ENCODE results near the gene DPY19L3. TPM values are rescaled to one million over a fixed set of nuclear protein-coding genes. Genes with fewer than 3 reads are reported as not detected.
"Not testable (repeated sequence)": the region's sequence is repeated elsewhere in the genome, so short reads cannot be mapped to it uniquely, and the experiment has no call there.

The DPY19L3 gene
- total RNA-seq, 1 donor from 2014 or later, result 115 TPM

DNA sequence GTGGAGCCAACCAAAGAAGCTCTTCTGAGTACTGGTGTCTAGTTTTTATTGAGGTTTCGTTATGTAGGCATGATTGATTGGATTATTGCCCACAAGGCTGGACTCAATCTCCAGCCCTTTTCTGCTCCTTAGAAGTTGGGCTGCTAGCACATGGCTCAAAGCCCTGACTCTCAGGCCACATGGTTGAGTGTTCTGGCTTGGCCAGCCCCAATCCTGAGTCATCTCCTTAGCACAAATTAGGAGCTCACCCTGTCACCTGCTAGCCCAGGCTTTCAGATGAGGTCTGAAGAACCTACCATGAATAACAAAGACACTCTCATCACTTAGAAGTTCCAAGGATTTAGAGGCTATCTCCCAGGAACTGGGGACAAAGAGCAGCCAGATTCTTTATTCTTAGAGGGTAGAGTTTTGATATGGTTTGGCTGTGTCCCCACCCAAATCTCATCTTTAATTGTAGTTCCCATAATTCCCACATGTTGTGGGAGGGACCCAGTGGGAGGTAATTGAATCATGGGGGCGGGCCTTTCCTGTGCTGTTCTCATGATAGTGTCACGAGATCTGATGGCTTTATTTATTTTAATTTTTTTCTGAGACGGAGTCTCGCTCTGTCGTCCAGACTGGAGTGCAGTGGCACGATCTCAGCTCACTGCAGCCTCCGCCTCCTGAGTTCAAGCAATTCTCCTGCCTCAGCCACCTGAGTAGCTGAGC lies 11.3 kb downstream of the DPY19L3 start:
- no peaks in the 10 kb centered on the region for H3K9me3 ChIP-seq
- H3K36me3 ChIP-seq, result peaks cover 1 to 28% of the 10 kb centered on the region in 2 donors
- H3K4me1 ChIP-seq, result no peaks in the 10 kb centered on the region
- intact Hi-C loops (cut with DNase I), result no loop called here
- DNase-seq (ENCODE audit: low spot score in 2 of 2), result no peak
- H3K4me3 ChIP-seq, result no peak overlapping the region
- H3K27ac ChIP-seq, result no peak overlapping the region
- H3K27me3 ChIP-seq, result no peaks in the 10 kb centered on the region
- no peak for TF ChIP-seq CTCF (IDR thresholded peaks at IDR 0.05)

DNA sequence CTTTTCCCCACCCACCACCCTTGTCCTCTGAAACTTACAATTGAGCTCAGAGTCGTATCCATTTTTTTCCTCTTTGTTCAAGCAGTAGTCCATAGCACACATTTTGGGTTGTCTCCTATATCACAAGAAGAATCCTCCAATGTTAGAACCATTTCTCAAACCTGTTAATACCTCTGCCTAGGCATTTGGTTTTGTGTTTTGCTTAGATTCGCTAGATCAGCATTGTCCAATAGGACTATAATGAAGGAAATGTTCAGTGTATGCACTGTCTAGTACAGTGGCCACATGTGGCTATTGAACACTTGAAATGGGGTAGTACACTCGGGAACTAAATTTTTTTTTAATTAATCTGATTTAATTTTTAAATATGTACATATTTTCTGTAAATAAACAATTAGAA lies 12.6 kb downstream of the DPY19L3 start:
- Histone ChIP-seq H3K36me3 (peaks cover 0 to 16% of the 10 kb centered on the region in 2 donors), H3K4me1 (no peaks in the 10 kb centered on the region), H3K4me3 (no peak overlapping the region), H3K9me3 (no peaks in the 10 kb centered on the region), H3K27me3 (no peaks in the 10 kb centered on the region), H3K27ac (no peak overlapping the region)
- no peak for TF ChIP-seq CTCF (IDR thresholded peaks at IDR 0.05)
- intact Hi-C loops (cut with DNase I), result no loop called here
- no peak for DNase-seq (ENCODE audit: low spot score in 2 of 2)

- Histone ChIP-seq H3K4me1 (no peaks in the 10 kb centered on the region), H3K9me3 (no peaks in the 10 kb centered on the region), H3K4me3 (no peak overlapping the region), H3K27ac (no peak overlapping the region), H3K27me3 (no peaks in the 10 kb centered on the region), H3K36me3 (peaks cover 0 to 9% of the 10 kb centered on the region in 2 donors)
- DNase-seq (ENCODE audit: low spot score in 2 of 2), result no peak
- no peak for TF ChIP-seq CTCF (IDR thresholded peaks at IDR 0.05)
- intact Hi-C loops (cut with DNase I), result no loop called here
Measured at GRCh38 chr19:32421589-32422361, 16.2 kb downstream of the DPY19L3 start.

GRCh38 chr19:32422435-32422834 lies 16.9 kb downstream of the DPY19L3 start:
- Histone ChIP-seq H3K9me3 (no peaks in the 10 kb centered on the region), H3K4me3 (no peak overlapping the region), H3K27ac (no peak overlapping the region), H3K36me3 (peaks cover 0 to 9% of the 10 kb centered on the region in 2 donors), H3K4me1 (no peaks in the 10 kb centered on the region), H3K27me3 (no peaks in the 10 kb centered on the region)
- intact Hi-C loops (cut with DNase I), result no loop called here
- no peak for DNase-seq (ENCODE audit: low spot score in 2 of 2)
- no peak for TF ChIP-seq CTCF (IDR thresholded peaks at IDR 0.05)

DNA sequence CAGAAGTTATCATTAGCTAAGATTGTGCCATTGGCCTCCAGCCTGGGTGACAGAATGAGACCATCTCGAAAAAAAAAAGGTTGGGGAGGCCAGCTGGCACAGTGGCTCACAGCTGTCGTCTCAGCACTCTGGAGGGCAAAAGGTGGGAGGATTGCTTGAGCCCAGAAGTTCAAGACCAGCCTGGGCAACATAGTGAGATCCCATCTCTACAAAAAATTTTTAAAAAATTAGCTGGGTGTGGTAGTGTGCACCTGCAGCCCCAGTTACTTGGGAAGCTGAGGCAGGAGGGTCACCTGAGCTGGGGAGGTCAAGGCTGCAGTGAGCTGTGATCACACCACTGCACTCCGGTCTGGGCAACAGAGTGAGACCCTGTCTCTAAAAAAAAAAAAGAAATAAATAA lies 18.4 kb downstream of the DPY19L3 start:
- H3K4me3 ChIP-seq; H3K9me3 ChIP-seq; H3K27me3 ChIP-seq; DNase-seq (ENCODE audit: low spot score in 2 of 2); H3K27ac ChIP-seq; intact Hi-C loops (cut with DNase I); H3K4me1 ChIP-seq: not testable (repeated sequence)
- peaks cover 0 to 11% of the 10 kb centered on the region in 2 donors for H3K36me3 ChIP-seq

GRCh38 chr19:32427536-32427935 lies 22.0 kb downstream of the DPY19L3 start:
- TF ChIP-seq CTCF (IDR thresholded peaks at IDR 0.05), result no peak
- Histone ChIP-seq H3K27me3 (no peaks in the 10 kb centered on the region), H3K36me3 (peaks cover 0 to 6% of the 10 kb centered on the region in 2 donors), H3K9me3 (no peaks in the 10 kb centered on the region), H3K4me1 (no peaks in the 10 kb centered on the region), H3K27ac (no peak overlapping the region), H3K4me3 (no peak overlapping the region)
- no peak for DNase-seq (ENCODE audit: low spot score in 2 of 2)
- intact Hi-C loops (cut with DNase I), result no loop called here

All from ascending aorta (tissue), 2 donors.